Mucosa of descending colon (tissue), 3 donors: ENCODE data around the gene MTHFS. TPM values are rescaled to one million over a fixed set of nuclear protein-coding genes. Genes with fewer than 3 reads are reported as not detected.
"Not testable (repeated sequence)": the region's sequence is repeated elsewhere in the genome, so short reads cannot be mapped to it uniquely, and the experiment has no call there.

ENCODE experiments used
- ATAC-seq: fragments of 200-7000 bp; cut with Tn5 transposase; one replicate; pipeline ENCODE4 v1.9.1; 2020; ENCODE audit warnings: mild to moderate bottlenecking, moderate library complexity
- DNase-seq, 3 donors: peaks; one replicate each; pipeline ENCODE4 v3.0.0-alpha.2; 2020
- H3K36me3 ChIP-seq: fragments of 200-600 bp; one replicate; pipeline ENCODE4 v1.8.0; 2021; ENCODE audit warnings: low read depth, mild to moderate bottlenecking
- H3K4me1 ChIP-seq: fragments of 200-600 bp; one replicate; pipeline ENCODE4 v1.8.0; 2021; ENCODE audit warnings: low read depth, mild to moderate bottlenecking
- H3K4me3 ChIP-seq: fragments of 200-600 bp; one replicate; pipeline ENCODE4 v1.8.0; 2021; ENCODE audit warnings: mild to moderate bottlenecking
- H3K9me3 ChIP-seq: fragments of 200-600 bp; one replicate; pipeline ENCODE4 v1.8.0; 2021; ENCODE audit warnings: mild to moderate bottlenecking
- intact Hi-C, 2 donors: fragments of 100-400 bp; cut with DNase I in 1 of 2; cut with micrococcal nuclease in 1 of 2; formaldehyde crosslinking; loops; one replicate each; pipeline versions ENCODE4 v1.11.0 to v1.11.1; 2022; cut with DNase I, micrococcal nuclease
- total RNA-seq, 3 donors: library from RNA; stranded (reverse); fragmentation: NEBNext Ultra II Directional in 2 of 3; extraction: Animal tissue kit (Norgen Biotek cat#: 25700) in 2 of 3; gene quantifications; one replicate each; pipeline versions ENCODE4 v1.2.1 to v1.2.4, GENCODE V29; 2021 to 2023
- TF ChIP-seq, protein P1 (sequence below): fragments of 200-600 bp; IDR thresholded peaks from one replicate; pipeline ENCODE4 v1.8.0; 2022; ENCODE audit warnings: antibody characterized with exemption, mild to moderate bottlenecking
- donor health status: DM: no; HTN: no; CAD: no; lungs with moderate emphysema.
- donor health status: DM: no; HTN: no; CAD: no.
- donor health status: DM: no; HTN: yes; CAD: no.

The MTHFS gene
- total RNA-seq, 3 donors from 2014 or later: 16.7 to 27.0 (median 19.2) TPM

DNA sequence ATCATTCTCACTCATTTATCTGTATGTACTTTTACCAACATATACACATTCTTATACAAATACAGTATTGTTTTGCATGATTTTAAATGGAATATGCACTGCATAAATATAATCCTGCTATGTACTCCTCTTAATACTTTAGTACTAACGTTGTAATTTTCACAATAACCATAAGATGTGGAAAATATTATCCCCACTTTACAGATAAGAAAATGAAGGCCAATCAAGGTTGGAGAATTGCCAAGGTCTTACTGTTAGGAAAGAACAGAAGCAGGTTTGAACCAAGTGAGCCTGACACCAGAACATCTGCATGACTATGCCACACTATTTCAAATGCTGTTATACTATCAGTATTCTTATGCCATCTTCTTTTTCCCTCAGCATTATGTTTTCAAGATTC, 41.3 kb upstream of the MTHFS start:
- ATAC-seq (no peak), DNase-seq (no peak)
- Histone ChIP-seq H3K36me3 (no peaks in the 10 kb centered on the region), H3K4me3 (no peak overlapping the region), H3K4me1 (no peaks in the 10 kb centered on the region), H3K9me3 (no peaks in the 10 kb centered on the region)
- TF ChIP-seq, protein P1, sequence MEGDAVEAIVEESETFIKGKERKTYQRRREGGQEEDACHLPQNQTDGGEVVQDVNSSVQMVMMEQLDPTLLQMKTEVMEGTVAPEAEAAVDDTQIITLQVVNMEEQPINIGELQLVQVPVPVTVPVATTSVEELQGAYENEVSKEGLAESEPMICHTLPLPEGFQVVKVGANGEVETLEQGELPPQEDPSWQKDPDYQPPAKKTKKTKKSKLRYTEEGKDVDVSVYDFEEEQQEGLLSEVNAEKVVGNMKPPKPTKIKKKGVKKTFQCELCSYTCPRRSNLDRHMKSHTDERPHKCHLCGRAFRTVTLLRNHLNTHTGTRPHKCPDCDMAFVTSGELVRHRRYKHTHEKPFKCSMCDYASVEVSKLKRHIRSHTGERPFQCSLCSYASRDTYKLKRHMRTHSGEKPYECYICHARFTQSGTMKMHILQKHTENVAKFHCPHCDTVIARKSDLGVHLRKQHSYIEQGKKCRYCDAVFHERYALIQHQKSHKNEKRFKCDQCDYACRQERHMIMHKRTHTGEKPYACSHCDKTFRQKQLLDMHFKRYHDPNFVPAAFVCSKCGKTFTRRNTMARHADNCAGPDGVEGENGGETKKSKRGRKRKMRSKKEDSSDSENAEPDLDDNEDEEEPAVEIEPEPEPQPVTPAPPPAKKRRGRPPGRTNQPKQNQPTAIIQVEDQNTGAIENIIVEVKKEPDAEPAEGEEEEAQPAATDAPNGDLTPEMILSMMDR: no peak
- intact Hi-C loops: no loop called here

DNA sequence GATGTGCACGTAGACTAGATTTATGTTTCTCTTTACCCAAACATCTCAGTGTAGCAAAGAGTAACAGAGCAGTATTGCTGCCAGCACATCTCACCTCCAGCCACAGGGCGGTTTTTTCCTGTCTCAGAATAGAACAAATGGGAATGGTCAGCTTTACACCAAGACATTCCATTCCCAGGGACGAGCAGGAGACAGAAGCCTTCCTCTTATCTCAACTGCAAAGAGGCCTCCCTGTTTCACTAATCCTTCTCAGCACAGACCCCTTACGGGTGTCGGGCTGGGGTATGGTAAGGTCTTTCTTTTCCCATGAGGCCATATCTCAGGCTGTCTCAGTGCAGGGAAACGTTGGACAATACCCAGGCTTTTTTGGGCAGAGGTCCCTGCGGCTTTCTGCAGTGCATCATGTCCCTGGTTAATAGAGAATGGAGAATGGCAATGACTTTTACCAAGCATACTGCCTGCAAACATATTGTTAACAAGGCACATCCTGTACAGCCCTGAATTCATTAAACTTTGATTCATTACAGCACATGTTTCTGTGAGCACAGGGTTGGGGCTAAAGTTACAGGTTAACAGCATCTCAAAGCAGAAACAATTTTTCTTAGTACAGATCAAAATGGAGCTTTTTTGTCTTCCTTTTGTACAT, 38.9 kb upstream of the MTHFS start:
- H3K9me3 ChIP-seq, H3K4me3 ChIP-seq, ATAC-seq, DNase-seq, intact Hi-C loops, H3K36me3 ChIP-seq, H3K4me1 ChIP-seq: not testable (repeated sequence)

DNA sequence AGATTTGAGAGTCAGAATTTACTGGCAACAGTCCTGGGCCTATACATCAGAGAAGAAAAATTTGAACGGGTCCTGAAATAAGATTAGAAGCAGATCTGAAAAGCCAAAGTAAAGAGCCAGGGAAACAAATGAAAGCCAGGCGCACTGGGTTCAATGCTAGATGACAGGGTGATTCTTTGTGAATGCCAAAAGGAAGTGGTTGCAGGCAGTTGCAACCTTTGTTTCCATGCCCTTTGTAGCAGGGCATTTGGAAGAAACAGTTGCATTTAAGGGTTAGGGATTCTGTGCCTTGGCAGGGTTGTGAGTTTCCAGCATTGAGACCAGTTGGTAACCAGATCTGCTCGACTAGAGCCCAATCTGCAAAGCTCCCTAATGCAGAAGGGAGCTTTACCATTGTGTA, 36.4 kb upstream of the MTHFS start:
- Histone ChIP-seq H3K9me3 (no peaks in the 10 kb centered on the region), H3K4me3 (no peak overlapping the region), H3K4me1 (no peaks in the 10 kb centered on the region), H3K36me3 (no peaks in the 10 kb centered on the region)
- no peak for DNase-seq
- no peak for ATAC-seq
- intact Hi-C loops: no loop called here
- TF ChIP-seq, protein P1: no peak

DNA sequence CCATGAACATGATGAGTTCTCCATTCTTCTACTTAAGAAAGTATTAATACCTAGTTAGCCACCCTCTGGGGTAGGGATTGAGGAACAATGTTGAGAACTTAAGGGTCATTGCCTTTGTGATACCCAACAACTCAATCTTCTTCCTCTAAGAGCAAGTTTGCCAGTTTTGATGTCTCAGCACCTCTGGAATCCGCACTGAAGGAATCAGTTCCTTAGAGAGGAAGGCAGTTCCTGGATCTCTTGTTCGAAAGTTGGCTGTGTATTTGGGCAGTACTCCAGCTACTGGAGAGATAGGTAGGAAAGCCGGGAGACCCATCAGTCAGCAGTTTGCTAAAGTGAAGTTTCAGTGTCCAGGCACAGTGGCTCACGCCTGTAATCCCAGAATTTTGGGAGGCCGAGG, 35.6 kb upstream of the MTHFS start:
- intact Hi-C loops: no loop called here
- no peak for ATAC-seq
- Histone ChIP-seq H3K9me3 (no peaks in the 10 kb centered on the region), H3K4me3 (no peak overlapping the region), H3K4me1 (no peaks in the 10 kb centered on the region), H3K36me3 (no peaks in the 10 kb centered on the region)
- TF ChIP-seq, protein P1: no peak
- no peak for DNase-seq

DNA sequence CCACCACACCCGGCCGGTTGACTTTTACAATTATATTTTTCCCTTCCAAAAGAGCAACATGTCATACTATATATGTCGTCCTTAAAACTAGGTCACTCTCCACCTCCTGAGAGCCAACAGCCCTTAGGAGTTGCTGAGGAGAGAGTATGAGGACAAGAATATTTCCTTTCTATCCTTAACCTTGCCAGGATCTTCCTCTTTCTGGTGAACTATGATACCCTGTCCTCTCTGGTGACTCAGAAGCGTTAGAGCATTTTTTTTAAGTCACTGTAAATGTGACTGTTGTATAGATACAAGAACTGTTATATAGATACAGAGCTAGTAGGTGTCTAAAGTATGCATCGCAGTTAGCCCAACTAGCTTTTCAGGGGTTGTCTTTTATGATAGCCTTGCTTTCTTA, 33.7 kb upstream of the MTHFS start:
- intact Hi-C loops: no loop called here
- no peak for ATAC-seq

DNA sequence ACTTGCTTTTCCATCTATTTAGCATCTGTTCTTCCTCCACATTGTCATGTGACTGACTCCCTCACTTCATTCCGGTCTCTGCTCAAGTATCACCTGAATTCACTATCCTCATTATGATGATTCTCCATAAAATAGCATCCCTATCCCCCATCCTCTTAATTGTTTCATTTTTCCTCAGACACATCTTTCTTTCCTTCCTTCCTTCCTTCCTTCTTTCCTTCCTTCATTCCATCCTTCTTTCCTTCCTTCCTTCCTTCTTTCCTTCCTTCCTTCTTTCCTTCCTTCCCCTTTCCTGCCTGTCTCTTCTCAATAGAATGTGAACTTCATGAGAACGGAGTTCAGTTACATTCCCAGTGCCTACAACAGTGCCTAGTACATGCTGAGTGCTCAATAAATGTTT, 32.6 kb upstream of the MTHFS start:
- intact Hi-C loops: no loop called here
- TF ChIP-seq, protein P1: no peak
- DNase-seq (no peak), ATAC-seq (no peak)
- Histone ChIP-seq H3K4me3 (no peak overlapping the region), H3K9me3 (no peaks in the 10 kb centered on the region), H3K4me1 (peaks cover 3% of the 10 kb centered on the region), H3K36me3 (no peaks in the 10 kb centered on the region)

More for the DNA sequence above, 33.7 kb upstream of the MTHFS start:
- Histone ChIP-seq H3K4me3 (no peak overlapping the region), H3K4me1 (no peaks in the 10 kb centered on the region), H3K36me3 (no peaks in the 10 kb centered on the region), H3K9me3 (no peaks in the 10 kb centered on the region)
- no peak for DNase-seq
- TF ChIP-seq, protein P1: no peak

DNA sequence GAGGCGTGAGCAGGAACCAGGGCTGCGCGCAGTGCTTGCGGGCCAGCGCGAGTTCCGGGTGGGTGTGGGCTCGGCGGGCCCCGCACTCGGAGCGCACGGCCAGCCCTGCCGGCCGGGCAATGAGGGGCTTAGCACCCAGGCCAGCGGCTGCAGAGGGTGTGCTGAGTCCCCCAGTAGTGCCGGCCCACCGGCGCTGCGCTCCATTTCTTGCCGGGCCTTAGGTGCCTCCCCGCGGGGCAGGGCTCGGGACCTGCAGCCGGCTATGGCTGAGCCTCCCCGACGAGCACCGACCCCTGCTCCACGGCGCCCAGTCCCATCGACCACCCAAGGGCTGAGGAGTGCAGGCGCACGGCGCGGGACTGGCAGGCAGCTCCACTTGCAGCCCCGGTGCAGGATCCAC, 29.3 kb upstream of the MTHFS start:
- H3K4me3 ChIP-seq, H3K9me3 ChIP-seq, H3K4me1 ChIP-seq, intact Hi-C loops, H3K36me3 ChIP-seq, DNase-seq, ATAC-seq: not testable (repeated sequence)
